ENCODE data around the gene DEDD2. TPM values are rescaled to one million over a fixed set of nuclear protein-coding genes. Genes with fewer than 3 reads are reported as not detected.

DEDD2 gene
- total and polyA plus RNA-seq, 10 of the 15 experiments (the other 5 are each of a cell fraction or from before 2014, with no cell fraction given) = 2.5 to 24.7 (median 17.6) TPM

DNA sequence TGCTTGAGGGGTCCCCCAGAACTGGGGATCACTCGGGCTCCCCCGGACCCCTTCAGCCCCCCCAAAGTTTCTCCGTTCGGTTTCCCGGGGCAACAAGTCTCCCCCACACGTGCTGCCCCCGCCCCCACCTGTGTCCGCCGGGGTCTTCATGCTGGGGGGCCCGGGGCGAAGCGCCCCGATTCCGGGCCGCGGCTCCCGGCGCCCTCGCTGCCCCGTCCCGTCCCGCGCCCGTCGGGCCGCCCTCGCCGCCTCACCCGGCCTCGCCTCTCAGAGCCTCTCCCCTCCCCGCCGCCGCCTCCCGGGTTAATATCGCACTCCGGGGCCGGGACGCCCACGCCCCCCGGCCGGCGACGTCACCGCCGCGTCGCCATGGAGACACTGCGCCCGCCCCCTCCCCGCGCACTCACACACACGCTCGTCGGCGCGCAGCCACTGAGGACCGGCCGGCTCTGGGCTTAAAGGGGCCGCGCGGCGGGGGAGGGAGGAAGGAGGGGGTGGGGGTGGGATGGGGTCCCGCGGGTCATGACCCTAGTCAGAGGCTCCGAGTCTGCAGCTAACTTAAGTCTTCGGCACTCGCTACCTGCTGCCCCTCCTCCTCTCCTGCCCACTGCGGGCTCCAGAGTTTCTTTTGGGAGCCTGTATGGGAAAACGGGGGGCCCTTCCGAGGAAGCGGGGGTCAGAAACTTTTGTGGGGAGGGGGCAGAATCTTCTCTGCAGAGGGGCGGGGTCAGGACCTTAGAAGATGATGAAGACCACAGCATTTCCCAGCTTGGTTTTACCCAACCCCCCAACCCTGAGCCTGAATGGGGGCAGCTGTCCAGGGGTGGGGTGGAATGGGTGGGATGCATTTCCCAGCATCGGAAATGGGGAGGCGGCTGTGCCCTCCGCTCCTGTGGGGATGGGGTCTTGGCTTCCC, 37.6 kb upstream of the DEDD2 start, which contains the start of gene ERF (continued):
- TF ChIP-seq POU2F2 (IDR thresholded peaks at IDR 0.05; ENCODE audit: borderline replicate concordance, low read depth, low read length) (peak; percentile 42; the same call in 1 of the 3 replicates), BHLHE40 (IDR thresholded peaks at IDR 0.05; ENCODE audit: borderline replicate concordance in 1 of 2, low read depth in 2 of 2, low read length in 1 of 2) (peak in 1 of 2 experiments; percentile 88; a peak in 2 of 4 replicates), BCL11A (IDR thresholded peaks at IDR 0.05; ENCODE audit: low read depth, low read length) (no peak), KLF5 (IDR thresholded peaks at IDR 0.05; ENCODE audit: partially characterized antibody) (no peak), STAT1 (conservative IDR thresholded peaks at IDR 0.05) (no peak), SMAD5 (IDR thresholded peaks at IDR 0.05; ENCODE audit: low read depth) (peak; percentile 45; the same call in 1 of the 2 replicates), PAX5 (IDR thresholded peaks at IDR 0.05; ENCODE audit: borderline replicate concordance, low read depth, low read length) (no peak), CEBPB (IDR thresholded peaks at IDR 0.05; ENCODE audit: borderline replicate concordance in 1 of 2, low read depth in 2 of 2, low read length in 2 of 2) (no peak), KAT2A (conservative IDR thresholded peaks at IDR 0.05; ENCODE audit: control insufficient read depth, low read depth, low read length) (no peak), IKZF1 (conservative IDR thresholded peaks at IDR 0.05) (peak; percentile 69), MEF2A (IDR thresholded peaks at IDR 0.05; ENCODE audit: insufficient read depth, low read depth, low read length) (no peak), MYB (IDR thresholded peaks at IDR 0.05; ENCODE audit: borderline replicate concordance, low read depth, low read length) (no peak), CHD1 (IDR thresholded peaks at IDR 0.05; ENCODE audit: low read depth, low read length) (no peak), ZNF207 (IDR thresholded peaks at IDR 0.05; ENCODE audit: borderline replicate concordance) (0 out of 2 replicates have a peak, but pooled peaks have one; percentile 46), ZNF24 (IDR thresholded peaks at IDR 0.05) (no peak), JUNB (IDR thresholded peaks at IDR 0.05) (no peak)
- TF ChIP-seq, protein P1, sequence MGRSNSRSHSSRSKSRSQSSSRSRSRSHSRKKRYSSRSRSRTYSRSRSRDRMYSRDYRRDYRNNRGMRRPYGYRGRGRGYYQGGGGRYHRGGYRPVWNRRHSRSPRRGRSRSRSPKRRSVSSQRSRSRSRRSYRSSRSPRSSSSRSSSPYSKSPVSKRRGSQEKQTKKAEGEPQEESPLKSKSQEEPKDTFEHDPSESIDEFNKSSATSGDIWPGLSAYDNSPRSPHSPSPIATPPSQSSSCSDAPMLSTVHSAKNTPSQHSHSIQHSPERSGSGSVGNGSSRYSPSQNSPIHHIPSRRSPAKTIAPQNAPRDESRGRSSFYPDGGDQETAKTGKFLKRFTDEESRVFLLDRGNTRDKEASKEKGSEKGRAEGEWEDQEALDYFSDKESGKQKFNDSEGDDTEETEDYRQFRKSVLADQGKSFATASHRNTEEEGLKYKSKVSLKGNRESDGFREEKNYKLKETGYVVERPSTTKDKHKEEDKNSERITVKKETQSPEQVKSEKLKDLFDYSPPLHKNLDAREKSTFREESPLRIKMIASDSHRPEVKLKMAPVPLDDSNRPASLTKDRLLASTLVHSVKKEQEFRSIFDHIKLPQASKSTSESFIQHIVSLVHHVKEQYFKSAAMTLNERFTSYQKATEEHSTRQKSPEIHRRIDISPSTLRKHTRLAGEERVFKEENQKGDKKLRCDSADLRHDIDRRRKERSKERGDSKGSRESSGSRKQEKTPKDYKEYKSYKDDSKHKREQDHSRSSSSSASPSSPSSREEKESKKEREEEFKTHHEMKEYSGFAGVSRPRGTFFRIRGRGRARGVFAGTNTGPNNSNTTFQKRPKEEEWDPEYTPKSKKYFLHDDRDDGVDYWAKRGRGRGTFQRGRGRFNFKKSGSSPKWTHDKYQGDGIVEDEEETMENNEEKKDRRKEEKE (IDR thresholded peaks at IDR 0.05) = no peak
- TF ChIP-seq, protein P2, sequence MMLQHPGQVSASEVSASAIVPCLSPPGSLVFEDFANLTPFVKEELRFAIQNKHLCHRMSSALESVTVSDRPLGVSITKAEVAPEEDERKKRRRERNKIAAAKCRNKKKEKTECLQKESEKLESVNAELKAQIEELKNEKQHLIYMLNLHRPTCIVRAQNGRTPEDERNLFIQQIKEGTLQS (IDR thresholded peaks at IDR 0.05; ENCODE audit: borderline replicate concordance, extremely low read depth, low read depth, low read length) = no peak
- TF ChIP-seq, protein P3, sequence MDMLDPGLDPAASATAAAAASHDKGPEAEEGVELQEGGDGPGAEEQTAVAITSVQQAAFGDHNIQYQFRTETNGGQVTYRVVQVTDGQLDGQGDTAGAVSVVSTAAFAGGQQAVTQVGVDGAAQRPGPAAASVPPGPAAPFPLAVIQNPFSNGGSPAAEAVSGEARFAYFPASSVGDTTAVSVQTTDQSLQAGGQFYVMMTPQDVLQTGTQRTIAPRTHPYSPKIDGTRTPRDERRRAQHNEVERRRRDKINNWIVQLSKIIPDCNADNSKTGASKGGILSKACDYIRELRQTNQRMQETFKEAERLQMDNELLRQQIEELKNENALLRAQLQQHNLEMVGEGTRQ (IDR thresholded peaks at IDR 0.05; ENCODE audit: borderline replicate concordance, low read depth, low read length) = no peak
- TF ChIP-seq, protein P4, sequence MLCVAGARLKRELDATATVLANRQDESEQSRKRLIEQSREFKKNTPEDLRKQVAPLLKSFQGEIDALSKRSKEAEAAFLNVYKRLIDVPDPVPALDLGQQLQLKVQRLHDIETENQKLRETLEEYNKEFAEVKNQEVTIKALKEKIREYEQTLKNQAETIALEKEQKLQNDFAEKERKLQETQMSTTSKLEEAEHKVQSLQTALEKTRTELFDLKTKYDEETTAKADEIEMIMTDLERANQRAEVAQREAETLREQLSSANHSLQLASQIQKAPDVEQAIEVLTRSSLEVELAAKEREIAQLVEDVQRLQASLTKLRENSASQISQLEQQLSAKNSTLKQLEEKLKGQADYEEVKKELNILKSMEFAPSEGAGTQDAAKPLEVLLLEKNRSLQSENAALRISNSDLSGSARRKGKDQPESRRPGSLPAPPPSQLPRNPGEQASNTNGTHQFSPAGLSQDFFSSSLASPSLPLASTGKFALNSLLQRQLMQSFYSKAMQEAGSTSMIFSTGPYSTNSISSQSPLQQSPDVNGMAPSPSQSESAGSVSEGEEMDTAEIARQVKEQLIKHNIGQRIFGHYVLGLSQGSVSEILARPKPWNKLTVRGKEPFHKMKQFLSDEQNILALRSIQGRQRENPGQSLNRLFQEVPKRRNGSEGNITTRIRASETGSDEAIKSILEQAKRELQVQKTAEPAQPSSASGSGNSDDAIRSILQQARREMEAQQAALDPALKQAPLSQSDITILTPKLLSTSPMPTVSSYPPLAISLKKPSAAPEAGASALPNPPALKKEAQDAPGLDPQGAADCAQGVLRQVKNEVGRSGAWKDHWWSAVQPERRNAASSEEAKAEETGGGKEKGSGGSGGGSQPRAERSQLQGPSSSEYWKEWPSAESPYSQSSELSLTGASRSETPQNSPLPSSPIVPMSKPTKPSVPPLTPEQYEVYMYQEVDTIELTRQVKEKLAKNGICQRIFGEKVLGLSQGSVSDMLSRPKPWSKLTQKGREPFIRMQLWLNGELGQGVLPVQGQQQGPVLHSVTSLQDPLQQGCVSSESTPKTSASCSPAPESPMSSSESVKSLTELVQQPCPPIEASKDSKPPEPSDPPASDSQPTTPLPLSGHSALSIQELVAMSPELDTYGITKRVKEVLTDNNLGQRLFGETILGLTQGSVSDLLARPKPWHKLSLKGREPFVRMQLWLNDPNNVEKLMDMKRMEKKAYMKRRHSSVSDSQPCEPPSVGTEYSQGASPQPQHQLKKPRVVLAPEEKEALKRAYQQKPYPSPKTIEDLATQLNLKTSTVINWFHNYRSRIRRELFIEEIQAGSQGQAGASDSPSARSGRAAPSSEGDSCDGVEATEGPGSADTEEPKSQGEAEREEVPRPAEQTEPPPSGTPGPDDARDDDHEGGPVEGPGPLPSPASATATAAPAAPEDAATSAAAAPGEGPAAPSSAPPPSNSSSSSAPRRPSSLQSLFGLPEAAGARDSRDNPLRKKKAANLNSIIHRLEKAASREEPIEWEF (IDR thresholded peaks at IDR 0.05; ENCODE audit: insufficient replicate concordance, low read depth, low read length) = no peak

All from GM12878 (cell line).